KOPT-K1 (cell line): ENCODE results near the gene KCP.

ENCODE experiments used
- H3K27ac ChIP-seq: fragments of 200-600 bp; sonication (generic); 2 replicates; pipeline ENCODE4 v1.5.1; 2016; ENCODE audit warnings: antibody characterized with exemption, mild to moderate bottlenecking, low read depth, low read length; ENCODE audit not compliant: poor library complexity, severe bottlenecking
- H3K36me3 ChIP-seq: fragments of 200-600 bp; sonication (generic); 2 replicates; pipeline ENCODE4 v1.5.1; 2017; ENCODE audit warnings: antibody characterized with exemption, mild to moderate bottlenecking, low read length, moderate library complexity; ENCODE audit not compliant: insufficient read depth
- H3K9me3 ChIP-seq: fragments of 200-600 bp; sonication (generic); 2 replicates; pipeline ENCODE4 v1.5.1; 2017; ENCODE audit warnings: antibody characterized with exemption, low read length, mild to moderate bottlenecking; ENCODE audit not compliant: insufficient read depth, poor library complexity, severe bottlenecking

KCP gene

DNA sequence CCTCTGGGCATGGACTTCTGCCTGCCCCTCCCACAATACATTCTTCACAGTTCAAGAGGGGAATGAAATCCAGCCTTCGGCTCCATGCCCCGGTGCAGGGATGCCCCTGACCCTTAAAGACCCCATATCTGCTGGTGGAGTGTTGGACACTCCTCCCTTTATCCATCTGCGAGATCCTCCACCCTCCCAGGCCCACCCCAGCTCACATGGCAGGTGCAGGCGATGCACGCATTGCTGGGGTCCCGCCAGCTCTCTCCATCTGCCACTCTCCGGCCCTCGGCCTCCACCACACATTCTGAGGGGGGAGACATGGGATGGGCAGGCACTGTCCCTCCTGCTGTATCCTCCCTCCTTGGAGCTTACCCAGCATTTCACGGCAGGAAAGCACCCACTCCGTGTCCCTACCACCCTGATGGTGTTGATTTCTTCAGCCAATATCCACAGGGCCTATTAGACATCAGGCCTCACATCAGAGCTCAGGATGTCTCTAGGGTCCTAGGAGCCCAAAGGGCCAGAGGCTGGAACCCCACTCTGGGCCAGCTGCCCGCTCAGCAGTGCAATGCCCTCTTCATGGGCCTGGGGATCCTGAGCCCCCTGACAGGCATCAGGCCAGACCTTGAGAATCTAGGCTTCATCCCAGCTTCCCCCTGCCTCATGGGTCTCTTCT, 29.6 kb downstream of the KCP start:
- no peaks in the 10 kb centered on the region for H3K36me3 ChIP-seq
- no peak overlapping the region for H3K27ac ChIP-seq
- no peaks in the 10 kb centered on the region for H3K9me3 ChIP-seq

DNA sequence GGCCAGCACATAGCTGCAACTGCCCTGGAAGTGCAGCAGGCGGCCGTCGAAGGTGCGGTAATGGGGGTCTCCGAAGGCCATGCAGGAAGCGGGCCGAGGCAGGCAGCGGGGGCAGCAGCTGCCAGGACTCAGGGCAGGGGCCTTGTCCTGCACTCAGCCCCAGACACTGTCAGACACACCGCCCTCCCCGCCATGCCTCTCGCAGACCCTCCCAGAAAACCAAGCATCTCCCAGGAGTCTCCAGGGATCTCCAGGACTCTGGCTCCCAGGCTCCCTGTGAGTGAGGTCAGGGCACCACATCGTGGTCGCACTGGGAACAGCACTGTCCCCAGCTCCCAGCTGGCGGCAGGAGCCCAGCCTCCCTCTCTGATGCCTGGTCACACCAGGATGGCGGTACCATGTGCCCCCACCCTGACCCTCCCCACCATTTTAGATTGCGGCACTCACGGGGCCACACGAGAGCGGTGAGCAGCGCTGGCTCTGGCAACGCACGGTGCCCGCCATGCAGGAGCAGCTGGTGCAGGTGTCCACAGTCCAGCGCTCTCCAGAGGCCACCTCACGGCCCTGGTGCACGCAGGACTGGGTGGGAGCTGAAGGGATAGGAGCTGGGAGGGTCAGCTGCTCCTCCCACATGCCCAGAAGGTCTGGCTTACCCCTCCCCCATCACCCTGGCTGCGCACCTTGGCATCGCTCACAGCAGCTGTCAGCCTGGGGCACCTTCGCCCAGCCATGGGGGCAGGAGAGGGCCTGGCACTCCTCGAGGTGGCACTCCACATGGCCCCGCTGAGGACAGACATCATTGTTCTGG, 30.4 kb downstream of the KCP start:
- no peaks in the 10 kb centered on the region for H3K9me3 ChIP-seq
- H3K36me3 ChIP-seq = no peaks in the 10 kb centered on the region
- H3K27ac ChIP-seq = no peak overlapping the region

DNA sequence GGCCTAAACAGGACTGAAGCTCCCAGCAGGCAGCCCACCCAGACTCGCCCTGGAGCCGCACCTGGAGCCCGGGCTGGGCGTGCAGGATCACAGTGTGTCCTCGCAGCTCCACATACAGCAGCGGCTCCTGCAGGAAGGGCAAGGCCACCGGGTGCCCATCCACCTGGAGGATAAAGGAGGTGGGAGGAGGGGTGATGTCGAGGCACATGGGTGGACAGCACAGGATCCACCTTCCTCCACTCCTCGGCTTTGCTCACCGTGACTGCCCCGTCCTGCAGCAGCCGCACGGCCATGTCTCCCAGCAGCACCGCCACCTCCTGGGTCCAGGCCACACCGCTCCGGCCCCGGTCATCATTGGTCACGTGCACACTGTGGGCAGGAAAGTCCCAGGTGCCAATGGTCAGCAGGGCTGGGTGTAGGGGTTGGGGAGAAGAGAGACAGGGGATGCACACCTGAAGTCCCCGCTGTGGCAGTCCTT, 31.0 kb downstream of the KCP start:
- no peaks in the 10 kb centered on the region for H3K9me3 ChIP-seq
- H3K27ac ChIP-seq = no peak overlapping the region
- no peaks in the 10 kb centered on the region for H3K36me3 ChIP-seq

GRCh38 chr7:128878226-128879105, 32.0 kb downstream of the KCP start:
- no peaks in the 10 kb centered on the region for H3K36me3 ChIP-seq
- H3K9me3 ChIP-seq = no peaks in the 10 kb centered on the region
- no peak overlapping the region for H3K27ac ChIP-seq

GRCh38 chr7:128877756-128878120, 32.8 kb downstream of the KCP start:
- no peak overlapping the region for H3K27ac ChIP-seq
- no peaks in the 10 kb centered on the region for H3K9me3 ChIP-seq
- H3K36me3 ChIP-seq = no peaks in the 10 kb centered on the region

- no peaks in the 10 kb centered on the region for H3K9me3 ChIP-seq
These were observed 33.3 kb downstream of the KCP start for GRCh38 chr7:128876978-128877755.

DNA sequence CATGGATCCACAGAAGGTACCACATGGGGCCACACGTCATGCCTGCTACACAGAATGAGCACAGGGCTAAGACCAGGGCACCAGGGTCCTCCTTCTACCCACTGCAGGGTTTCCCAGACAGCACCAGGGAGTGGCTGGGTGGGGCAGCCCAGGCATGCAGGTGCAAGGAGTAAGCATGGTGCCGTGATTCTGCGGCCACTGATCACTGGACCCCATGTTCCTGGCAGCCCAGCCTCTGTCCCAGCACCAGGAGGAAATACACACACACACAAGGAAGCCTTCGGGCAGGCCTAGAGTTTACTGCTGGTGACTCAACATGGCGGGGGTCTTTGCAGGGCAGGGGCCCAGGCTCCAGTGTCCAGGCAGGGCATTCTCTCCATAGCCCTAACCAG, 33.9 kb downstream of the KCP start:
- Histone ChIP-seq H3K9me3 (no peaks in the 10 kb centered on the region), H3K36me3 (no peaks in the 10 kb centered on the region), H3K27ac (no peak overlapping the region)

More at GRCh38 chr7:128876978-128877755, 33.3 kb downstream of the KCP start:
- Histone ChIP-seq H3K27ac (no peak overlapping the region), H3K36me3 (no peaks in the 10 kb centered on the region)

- Histone ChIP-seq H3K27ac (no peak overlapping the region), H3K9me3 (no peaks in the 10 kb centered on the region), H3K36me3 (no peaks in the 10 kb centered on the region)
These were observed 34.4 kb downstream of the KCP start for GRCh38 chr7:128876127-128876526.

GRCh38 chr7:128875523-128875948, 35.0 kb downstream of the KCP start:
- Histone ChIP-seq H3K9me3 (no peaks in the 10 kb centered on the region), H3K27ac (no peak overlapping the region), H3K36me3 (no peaks in the 10 kb centered on the region)

- Histone ChIP-seq H3K9me3 (no peaks in the 10 kb centered on the region), H3K27ac (no peak overlapping the region), H3K36me3 (no peaks in the 10 kb centered on the region)
These were observed 36.1 kb downstream of the KCP start for GRCh38 chr7:128874140-128875031.

GRCh38 chr7:128873234-128873633, 37.3 kb downstream of the KCP start:
- H3K9me3 ChIP-seq = no peaks in the 10 kb centered on the region
- H3K27ac ChIP-seq = no peak overlapping the region

DNA sequence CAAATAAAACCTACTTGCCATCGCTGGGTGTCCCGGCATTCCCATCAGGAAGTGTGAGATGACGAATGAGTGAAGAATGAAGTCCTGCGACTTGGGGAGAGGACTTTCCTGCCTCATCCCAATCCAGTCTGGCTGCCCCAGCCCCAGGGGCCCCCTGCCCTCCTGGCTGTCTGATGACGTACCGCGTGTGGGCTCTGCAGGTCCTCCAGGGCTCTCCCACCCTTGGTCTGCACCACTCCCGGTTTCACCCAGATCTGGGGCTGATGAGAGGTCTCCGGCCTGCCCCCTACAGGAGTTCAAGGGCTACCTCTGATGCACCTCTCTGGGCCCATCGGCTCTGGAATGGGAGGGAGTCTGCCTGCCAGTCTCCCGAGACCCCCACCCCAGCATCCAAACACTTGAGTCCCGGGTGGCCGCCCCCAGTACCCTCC, 38.1 kb downstream of the KCP start:
- no peaks in the 10 kb centered on the region for H3K36me3 ChIP-seq
- H3K9me3 ChIP-seq = no peaks in the 10 kb centered on the region
- H3K27ac ChIP-seq = no peak overlapping the region

More at GRCh38 chr7:128873234-128873633, 37.3 kb downstream of the KCP start:
- no peaks in the 10 kb centered on the region for H3K36me3 ChIP-seq

DNA sequence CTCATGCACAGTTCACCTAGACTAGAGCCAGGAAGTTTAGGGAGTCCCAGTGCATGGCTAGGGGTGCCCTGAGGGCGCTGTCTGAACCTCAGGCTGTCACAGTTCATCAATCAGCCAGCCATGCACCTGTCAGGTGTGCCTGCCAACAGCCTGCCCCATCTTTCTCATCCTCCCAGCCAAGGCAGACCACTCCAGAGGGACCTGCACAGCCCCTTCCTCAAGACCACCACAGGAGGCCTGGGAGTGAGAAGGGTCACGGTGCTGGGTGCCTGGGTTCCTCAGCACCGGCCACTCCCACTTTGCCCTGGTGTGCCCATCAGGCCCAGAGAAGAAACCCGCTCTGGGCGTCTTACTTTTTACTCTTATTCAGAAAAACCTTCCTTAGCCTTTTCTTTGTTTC, 39.5 kb downstream of the KCP start:
- Histone ChIP-seq H3K27ac (no peak overlapping the region), H3K9me3 (no peaks in the 10 kb centered on the region), H3K36me3 (peaks cover 7% of the 10 kb centered on the region; the same call in 1 of the 2 replicates)

DNA sequence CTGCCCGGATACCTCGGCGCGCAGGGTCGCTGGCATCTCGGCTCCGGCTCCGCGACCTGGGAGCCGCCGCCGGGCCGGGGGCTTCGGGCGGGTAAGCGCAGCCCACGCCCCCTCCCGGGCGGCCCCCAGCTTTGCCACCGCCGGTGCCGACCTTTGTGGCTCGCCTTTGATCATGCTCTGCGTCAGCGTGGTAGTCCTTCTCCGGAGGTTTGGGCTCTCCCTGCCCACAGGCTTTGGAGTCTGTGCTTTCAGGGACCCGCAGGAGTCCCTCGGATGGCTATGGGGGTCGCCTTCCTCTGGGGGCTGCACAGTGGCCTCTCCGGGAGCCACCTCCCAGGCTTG, 40.6 kb downstream of the KCP start:
- no peaks in the 10 kb centered on the region for H3K9me3 ChIP-seq
- H3K27ac ChIP-seq = peak overlapping the region; percentile 21

More for the DNA sequence above, 40.6 kb downstream of the KCP start:
- peaks cover 19% of the 10 kb centered on the region; the same call in 1 of the 2 replicates for H3K36me3 ChIP-seq
